Activated CD4-positive, CD25-positive, alpha-beta regulatory T cell (primary cell): ENCODE results near the gene MAOB.
"Not testable (repeated sequence)": the region's sequence is repeated elsewhere in the genome, so short reads cannot be mapped to it uniquely, and the experiment has no call there.

Experiments used
- DNase-seq, 4 experiments: peaks; one replicate each; lab custom pipeline; 2025; lab: John Stamatoyannopoulos, UW

MAOB gene

DNA sequence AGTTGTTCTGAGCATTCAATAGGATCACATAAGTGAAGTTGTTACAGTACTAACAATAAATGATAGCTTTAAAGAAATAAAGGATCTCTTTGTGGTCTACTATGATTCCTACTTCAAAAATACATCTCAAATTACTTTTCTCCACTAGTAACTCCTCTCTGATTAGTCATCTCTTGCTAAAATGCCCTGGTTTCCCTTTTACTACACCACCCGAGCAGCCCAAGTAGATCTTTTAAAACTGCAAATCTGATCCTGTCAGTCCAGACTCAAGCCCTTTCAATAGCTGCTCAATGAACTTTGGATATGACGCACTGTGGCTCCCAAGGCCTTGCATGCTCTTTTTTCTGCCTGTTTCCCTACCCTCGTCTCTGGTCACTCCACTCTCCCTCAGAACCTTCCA, 128.6 kb downstream of the MAOB start:
- no peak for DNase-seq

- DNase-seq: peak in 2 of 4 experiments; percentile 0 to 1
These were observed 132.0 kb downstream of the MAOB start for GRCh38 chrX:43750248-43750676.

GRCh38 chrX:43747476-43747875, 134.8 kb downstream of the MAOB start:
- no peak for DNase-seq

GRCh38 chrX:43745938-43746721, 136.1 kb downstream of the MAOB start:
- DNase-seq: no peak

DNA sequence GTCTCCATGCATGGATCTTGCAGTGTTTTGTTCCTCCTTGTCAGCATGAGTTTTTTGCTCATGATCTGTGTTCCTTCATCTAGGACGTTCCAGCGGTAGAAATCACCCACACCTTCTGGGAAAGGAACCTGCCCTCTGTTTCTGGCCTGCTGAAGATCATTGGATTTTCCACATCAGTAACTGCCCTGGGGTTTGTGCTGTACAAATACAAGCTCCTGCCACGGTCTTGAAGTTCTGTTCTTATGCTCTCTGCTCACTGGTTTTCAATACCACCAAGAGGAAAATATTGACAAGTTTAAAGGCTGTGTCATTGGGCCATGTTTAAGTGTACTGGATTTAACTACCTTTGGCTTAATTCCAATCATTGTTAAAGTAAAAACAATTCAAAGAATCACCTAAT, 138.0 kb downstream of the MAOB start:
- no peak for DNase-seq

DNA sequence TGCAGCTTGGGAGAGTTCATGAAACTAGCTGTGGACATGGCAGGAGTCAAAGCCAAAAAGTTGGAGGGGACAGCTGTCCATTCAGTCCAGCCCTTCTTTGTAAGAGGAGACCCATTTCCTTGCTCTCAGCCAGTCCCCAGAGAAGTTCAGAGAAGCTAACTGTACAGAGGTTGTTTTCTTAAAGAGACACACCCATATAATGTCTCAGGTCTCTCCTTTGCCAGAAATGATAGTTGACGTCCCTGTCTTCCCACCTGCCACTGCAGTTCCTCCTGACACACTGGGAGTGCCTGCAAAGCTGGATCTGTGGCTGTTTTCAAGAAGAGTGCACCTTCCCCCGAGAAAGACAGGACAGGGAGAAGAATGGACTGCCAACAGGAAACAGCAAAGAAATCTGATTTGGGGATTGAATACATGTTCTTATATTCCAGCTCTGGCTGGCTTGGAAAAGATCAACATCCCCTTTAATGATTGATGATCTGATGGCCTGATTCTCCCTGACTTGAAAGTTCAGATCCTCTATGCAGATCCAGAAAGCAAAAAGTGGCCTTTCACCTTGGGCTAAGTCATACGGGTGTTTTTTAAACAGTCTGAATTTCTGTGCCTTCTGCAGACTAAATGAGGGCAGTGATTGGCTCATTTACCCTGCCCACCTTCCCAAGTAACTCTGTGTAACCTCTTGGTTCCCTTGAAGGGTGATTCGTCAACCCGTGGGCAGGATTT, 139.0 kb downstream of the MAOB start:
- DNase-seq: no peak

- no peak for DNase-seq
These were observed 140.2 kb downstream of the MAOB start for GRCh38 chrX:43741843-43742573.

DNA sequence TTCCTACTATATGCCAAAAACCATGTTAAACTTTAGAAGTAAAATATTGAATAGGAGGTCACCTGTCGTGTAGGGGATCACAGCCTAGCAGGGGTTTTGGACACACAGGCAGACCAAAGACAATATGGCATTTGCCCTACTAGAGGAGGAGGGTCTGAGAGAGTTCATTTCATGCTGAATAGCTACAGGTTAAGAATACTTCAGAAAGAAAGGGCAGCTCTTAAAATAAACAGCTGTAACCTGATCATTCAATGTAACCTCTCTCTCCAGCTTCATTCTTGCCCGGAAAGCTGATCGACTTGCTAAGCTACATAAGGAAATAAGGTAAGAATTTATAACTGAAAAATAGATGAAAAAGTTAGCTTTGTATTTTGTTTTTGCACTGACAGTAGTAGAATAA, 146.3 kb downstream of the MAOB start:
- DNase-seq: no peak

DNA sequence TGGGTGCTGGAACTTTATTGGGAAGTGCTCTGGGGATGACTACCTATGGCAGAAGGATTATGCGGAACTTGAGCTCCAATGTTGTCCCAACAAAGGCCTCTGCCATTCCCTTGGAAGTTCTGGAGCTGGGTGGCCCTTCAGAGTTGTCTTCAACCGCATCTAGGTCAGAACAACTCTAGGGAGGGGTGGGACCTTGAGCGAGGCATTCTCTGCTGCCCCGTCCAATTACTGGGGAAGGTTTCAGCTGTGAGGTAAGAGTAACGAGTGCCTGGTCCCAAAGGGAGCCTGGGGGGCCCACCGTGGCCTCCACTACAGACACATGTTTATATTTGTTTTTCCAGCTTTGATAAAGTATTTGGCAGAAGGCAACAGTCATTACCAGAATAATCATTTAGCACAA, 146.7 kb downstream of the MAOB start:
- no peak for DNase-seq

DNA sequence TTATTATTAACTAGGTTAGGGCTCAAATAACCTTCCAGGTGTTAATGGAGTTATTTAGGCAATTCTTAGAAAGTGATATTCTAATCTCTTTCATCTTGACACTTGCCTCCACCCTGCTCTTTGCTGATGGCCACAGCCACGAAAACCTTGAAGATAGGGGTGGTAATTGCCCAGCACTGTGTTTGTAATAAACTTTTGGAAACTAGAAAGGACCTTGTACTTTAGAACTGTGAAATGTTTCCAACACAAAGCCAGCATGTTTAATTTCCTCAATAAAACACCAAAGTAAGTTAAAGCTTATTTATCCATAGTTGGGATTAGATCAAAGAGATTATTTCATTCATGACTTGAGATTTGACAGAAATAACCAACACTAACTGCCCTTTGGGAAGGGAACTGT, 147.8 kb downstream of the MAOB start:
- DNase-seq: no peak

GRCh38 chrX:43733699-43734098, 148.6 kb downstream of the MAOB start:
- no peak for DNase-seq

- no peak for DNase-seq
These were observed 151.2 kb downstream of the MAOB start for GRCh38 chrX:43731086-43731485.

GRCh38 chrX:43728966-43729365, 153.3 kb downstream of the MAOB start:
- DNase-seq: no peak

DNA sequence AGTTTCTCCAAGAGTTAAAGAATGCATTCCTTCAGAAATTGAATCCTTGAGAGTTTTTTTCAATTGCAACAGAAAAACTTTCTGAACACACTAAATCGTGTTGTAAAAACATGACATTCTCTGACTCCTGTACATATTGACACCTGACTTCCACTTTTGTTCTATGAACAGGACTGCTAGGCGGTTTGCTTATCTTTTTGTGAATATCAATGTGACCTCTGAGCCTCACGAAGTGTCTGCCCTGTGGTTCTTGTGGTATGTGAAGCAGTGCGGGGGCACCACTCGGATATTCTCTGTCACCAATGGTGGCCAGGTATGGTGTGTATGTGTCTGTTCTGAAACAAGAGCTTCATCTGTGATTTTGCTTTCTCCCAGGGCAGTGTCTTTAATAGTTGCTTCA, 154.2 kb downstream of the MAOB start:
- DNase-seq: no peak

GRCh38 chrX:43727254-43727653, 155.0 kb downstream of the MAOB start:
- DNase-seq: not testable (repeated sequence)

DNA sequence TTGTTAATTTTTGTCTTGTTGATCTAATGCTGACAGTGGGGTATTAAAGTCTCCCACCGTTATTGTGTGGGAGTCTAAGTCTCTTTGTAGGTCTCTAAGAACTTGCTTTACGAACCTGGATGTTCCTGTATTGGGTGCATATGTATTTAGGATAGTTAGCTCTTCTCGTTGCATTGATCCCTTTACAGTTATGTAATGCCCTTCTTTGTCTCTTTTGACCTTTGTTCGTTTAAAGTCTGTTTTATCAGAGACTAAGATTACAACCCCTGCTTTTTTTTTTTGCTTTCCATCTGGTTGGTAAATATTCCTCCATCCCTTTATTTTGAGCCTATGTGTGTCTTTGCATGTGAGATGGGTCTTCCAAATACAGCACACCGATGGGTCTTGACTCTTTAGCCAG, 157.0 kb downstream of the MAOB start:
- DNase-seq: not testable (repeated sequence)

- DNase-seq: no peak
These were observed 161.3 kb downstream of the MAOB start for GRCh38 chrX:43720961-43721360.

DNA sequence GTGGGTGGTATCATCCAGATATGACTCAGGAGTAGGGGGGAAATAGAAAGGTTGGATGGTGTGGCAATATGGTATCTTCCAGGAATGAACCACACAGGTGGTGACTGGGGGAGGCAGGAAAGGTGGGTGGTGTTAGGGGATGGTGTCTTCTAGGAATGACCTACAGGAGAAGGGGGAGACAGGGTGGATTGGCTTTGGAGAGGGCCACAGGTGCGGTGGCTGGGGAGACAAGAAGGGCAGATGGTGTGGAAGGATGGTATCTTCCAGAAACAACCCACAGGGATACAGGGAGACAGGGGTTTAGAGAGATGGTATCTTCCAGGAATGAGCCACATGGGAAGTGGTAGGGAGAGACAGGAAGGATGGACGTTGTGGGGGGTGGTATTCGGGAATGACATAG, 162.2 kb downstream of the MAOB start:
- DNase-seq: no peak

GRCh38 chrX:43718956-43719355, 163.3 kb downstream of the MAOB start:
- no peak for DNase-seq

DNA sequence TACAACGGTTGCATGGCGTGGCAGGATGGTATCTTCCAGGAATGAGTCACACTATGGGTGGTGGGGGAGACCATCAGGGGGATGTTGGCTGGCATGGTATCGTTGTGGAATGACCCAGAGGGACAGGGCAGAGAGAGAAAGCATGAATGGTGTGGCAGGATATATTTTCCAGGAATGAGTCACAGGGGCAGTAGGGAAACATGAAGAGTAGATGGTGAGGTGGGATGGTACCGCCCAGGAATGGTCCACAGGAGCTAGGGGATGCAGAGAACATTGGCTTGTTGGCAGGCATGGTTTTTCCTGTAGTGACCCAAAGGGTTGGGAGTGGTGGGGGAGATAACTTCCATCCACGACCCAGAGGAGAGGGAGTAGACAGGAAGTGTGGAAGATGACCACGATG, 163.7 kb downstream of the MAOB start:
- no peak for DNase-seq

GRCh38 chrX:43718081-43718480, 164.2 kb downstream of the MAOB start:
- no peak for DNase-seq

- no peak for DNase-seq
These were observed 165.1 kb downstream of the MAOB start for GRCh38 chrX:43717161-43717560.

DNA sequence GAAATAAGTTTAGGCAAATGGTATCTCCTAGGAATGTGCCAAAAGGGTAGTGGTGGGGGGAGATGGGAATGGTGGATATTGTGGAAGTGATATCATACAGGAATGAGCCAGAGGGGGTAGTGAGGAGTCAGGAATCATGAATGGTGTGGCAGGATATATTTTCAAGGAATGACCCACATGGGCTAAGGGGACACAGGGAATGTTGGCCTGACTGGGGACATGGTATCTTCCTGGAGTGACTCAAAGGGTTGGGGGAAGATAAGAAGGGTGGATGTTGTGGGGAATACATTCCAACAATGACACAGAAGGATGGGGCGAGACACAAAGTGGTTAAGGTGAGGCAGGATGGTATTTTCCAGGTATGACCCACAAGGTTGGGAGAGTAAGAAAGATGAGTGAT, 165.6 kb downstream of the MAOB start:
- no peak for DNase-seq
